ENCODE data around the gene MDN1.

MDN1 gene

GRCh38 chr6:89692256-89692655, 127.3 kb downstream of the MDN1 start:
- no peak overlapping the region for H3K4me3 ChIP-seq (ENCODE audit: low read depth, low read length)
- no peak for DNase-seq (ENCODE audit: low read depth)
- TF ChIP-seq CTCF (IDR thresholded peaks at IDR 0.05; ENCODE audit: low read depth, low read length, missing control alignments), result no peak

GRCh38 chr6:89690944-89691324, 128.7 kb downstream of the MDN1 start:
- H3K4me3 ChIP-seq (ENCODE audit: low read depth, low read length), result no peak overlapping the region
- TF ChIP-seq CTCF (IDR thresholded peaks at IDR 0.05; ENCODE audit: low read depth, low read length, missing control alignments), result no peak
- DNase-seq (ENCODE audit: low read depth), result no peak

DNA sequence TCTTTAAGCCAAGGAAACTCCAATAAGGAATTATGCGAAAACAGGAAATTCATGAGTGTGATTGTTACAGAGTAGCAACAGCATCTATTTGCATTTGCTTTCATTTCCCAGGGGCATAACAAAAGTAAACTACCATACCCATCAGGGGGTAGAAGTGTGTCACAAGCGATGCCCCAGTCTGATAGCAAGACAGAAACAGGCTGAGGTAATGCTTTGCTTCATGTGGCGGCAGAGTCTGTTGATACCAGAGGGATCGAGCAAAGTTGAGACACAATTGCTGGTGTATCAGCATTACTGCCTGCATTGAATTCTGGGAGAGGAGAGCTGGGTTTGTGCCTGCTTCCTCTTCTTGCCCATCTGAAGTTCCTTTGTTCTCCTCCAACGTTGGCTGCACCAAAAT, 129.9 kb downstream of the MDN1 start:
- no peak for TF ChIP-seq CTCF (IDR thresholded peaks at IDR 0.05; ENCODE audit: low read depth, low read length, missing control alignments)
- no peak for DNase-seq (ENCODE audit: low read depth)
- no peak overlapping the region for H3K4me3 ChIP-seq (ENCODE audit: low read depth, low read length)

DNA sequence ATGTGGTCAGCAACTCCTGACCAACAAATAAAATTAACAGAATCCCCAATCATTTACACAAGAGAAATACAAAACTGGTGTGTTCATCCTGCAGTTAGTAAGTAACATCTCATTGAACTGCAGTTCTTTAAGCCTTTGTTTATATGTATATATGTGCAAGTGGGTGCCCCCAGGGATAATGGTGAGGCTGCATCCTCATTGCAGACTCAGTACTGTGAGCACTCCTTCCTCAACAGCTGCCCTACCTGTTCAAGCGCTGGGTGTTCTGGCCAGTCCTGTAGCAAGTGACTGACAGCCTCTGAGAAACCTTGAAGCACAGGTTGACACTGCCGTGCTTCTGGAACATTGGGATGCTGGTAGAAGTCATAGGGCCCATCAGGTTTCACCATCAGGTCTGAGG, 131.3 kb downstream of the MDN1 start:
- no peak for TF ChIP-seq CTCF (IDR thresholded peaks at IDR 0.05; ENCODE audit: low read depth, low read length, missing control alignments)
- DNase-seq (ENCODE audit: low read depth), result no peak

DNA sequence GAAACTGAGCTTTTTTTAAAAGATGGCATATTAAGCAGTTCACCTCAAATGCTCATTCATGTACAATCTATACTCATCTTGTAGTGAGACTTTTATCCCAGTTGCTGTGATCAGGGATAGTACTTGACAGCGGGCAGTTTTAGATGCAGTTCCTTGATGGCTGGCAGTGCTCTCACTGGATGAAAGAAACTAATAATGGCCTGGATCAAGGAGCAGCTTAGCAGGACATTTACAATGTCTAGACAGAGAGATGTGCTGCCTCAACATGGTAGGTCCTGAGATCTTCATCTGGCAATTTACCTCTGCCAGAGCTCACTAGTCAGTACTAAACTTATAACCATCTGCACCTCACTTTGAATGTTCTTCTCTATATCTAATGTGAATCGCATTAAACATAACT, 134.3 kb downstream of the MDN1 start:
- DNase-seq (ENCODE audit: low read depth), result no peak
- H3K4me3 ChIP-seq (ENCODE audit: low read depth, low read length), result no peak overlapping the region
- TF ChIP-seq CTCF (IDR thresholded peaks at IDR 0.05; ENCODE audit: low read depth, low read length, missing control alignments), result no peak

More for the DNA sequence above, 131.3 kb downstream of the MDN1 start:
- no peak overlapping the region for H3K4me3 ChIP-seq (ENCODE audit: low read depth, low read length)

- no peak for DNase-seq (ENCODE audit: low read depth)
- TF ChIP-seq CTCF (IDR thresholded peaks at IDR 0.05; ENCODE audit: low read depth, low read length, missing control alignments), result no peak
- H3K4me3 ChIP-seq (ENCODE audit: low read depth, low read length), result no peak overlapping the region
Measured at GRCh38 chr6:89682991-89683390, 136.6 kb downstream of the MDN1 start.

- H3K4me3 ChIP-seq (ENCODE audit: low read depth, low read length), result no peak overlapping the region
- no peak for DNase-seq (ENCODE audit: low read depth)
- no peak for TF ChIP-seq CTCF (IDR thresholded peaks at IDR 0.05; ENCODE audit: low read depth, low read length, missing control alignments)
Measured at GRCh38 chr6:89681983-89682564, 137.5 kb downstream of the MDN1 start.
